Measurements from ENCODE around the gene UBALD2.

The UBALD2 gene

GRCh38 chr17:76318586-76318985, 53.4 kb downstream of the UBALD2 start:
- DNase-seq (ENCODE audit: low read depth, low spot score): no peak

Data from astrocyte of the hippocampus (primary cell).